HG03095 (cell line): Measurements from ENCODE around the gene USP5.
A peak's percentile ranks its signal among the peaks of the same experiment; 100 is the strongest.

ENCODE experiments used
- ATAC-seq: cut with Tn5 transposase; IDR thresholded peaks from one replicate; pipeline ENCODE4 v1.9.1; 2021; ENCODE audit warnings: moderate library complexity; ENCODE audit not compliant: unreplicated experiment

The USP5 gene, protein sequence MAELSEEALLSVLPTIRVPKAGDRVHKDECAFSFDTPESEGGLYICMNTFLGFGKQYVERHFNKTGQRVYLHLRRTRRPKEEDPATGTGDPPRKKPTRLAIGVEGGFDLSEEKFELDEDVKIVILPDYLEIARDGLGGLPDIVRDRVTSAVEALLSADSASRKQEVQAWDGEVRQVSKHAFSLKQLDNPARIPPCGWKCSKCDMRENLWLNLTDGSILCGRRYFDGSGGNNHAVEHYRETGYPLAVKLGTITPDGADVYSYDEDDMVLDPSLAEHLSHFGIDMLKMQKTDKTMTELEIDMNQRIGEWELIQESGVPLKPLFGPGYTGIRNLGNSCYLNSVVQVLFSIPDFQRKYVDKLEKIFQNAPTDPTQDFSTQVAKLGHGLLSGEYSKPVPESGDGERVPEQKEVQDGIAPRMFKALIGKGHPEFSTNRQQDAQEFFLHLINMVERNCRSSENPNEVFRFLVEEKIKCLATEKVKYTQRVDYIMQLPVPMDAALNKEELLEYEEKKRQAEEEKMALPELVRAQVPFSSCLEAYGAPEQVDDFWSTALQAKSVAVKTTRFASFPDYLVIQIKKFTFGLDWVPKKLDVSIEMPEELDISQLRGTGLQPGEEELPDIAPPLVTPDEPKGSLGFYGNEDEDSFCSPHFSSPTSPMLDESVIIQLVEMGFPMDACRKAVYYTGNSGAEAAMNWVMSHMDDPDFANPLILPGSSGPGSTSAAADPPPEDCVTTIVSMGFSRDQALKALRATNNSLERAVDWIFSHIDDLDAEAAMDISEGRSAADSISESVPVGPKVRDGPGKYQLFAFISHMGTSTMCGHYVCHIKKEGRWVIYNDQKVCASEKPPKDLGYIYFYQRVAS

DNA sequence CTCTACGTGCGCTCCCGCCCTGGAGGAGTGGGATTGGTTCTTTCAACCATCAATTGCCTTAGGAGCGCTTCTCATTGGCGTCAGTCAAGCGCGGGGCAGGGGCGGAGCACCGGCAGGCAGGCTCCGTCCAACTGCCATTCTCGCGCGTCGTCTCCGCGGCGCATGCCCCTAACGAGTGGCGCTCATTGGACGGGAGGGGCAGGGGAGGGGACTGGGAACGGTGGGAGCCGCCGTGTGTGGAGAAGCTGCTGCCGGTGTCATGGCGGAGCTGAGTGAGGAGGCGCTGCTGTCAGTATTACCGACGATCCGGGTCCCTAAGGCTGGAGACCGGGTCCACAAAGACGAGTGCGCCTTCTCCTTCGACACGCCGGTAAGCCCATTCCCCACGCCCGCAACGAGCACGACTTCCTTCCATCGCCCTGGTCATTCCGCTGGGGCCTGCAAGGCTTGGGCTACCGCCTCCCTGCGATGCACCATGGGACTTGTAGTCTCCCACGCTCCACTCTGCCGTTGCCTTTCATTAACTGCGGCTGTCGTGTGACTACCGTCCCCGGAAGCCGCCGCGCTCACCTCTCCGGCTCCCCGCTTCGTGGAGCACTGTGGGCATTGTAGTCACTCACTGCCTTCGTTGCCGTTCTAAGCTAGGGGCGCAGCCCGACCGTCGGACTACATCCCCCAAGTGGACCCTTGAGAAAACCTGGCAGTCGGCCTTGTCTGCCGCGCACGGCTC lies at the start of gene USP5:
TSS of gene USP5 (plus strand) at position 230 of the 730 bp plus-strand sequence. CDS start at position 260, 30 bp downstream.
- peak; percentile 68 for ATAC-seq

DNA sequence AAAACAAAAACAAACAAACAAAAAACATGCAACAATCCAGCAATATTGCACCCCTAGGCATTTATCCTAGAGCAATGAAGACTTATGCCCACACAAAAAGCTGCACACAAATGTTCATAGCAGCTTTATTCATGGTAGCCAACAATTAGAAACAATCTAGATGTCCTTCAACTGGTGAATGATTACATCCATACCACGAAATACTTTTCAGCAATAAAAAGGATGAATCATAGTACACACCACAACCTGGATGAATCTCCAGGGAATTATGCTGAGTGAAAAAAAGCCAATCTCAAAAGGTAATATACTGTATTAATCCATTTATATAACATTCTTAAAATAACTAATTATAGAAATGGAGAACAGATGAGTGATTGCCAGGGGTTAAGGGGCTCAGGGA lies 44.8 kb upstream of the USP5 start:
- no peak for ATAC-seq

DNA sequence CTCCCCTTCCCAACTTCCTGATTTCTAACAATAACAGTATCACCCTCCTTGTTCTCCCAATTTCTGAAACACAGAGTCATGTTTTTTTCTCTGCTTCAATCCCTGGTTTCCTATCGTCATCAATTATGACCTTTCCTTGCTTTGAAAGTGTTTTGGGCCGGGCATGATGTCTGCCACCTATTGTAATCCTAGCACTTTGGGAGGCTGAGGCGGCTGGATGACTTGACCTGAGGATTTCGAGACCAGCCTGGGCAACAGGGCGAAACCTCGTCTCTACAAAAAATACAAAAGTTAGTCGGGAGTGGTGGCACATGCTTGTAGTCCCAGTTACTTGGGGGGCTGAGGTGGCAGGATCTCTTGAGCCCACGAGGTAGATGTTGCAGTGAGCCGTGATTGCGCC lies 42.9 kb upstream of the USP5 start:
- no peak for ATAC-seq

DNA sequence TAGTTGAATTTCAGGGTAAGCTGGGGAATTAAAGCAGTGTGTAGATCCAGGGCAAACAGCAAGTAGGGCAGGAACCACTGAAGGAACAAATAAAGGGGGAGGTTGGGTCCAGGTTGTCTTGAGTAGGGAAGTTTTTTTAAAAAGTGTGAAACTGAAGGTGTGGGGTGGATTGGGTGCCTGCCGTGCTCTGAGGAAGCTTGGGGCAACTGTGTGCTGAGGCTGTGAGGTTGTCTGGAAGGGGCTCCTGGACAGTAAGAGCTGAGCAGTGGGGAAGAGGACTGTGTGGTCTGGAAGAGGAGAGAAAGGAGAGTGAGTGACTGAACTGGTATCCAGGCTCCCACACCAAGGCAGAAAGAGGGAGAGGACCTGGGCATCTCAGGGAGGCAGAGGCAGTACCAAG lies 41.2 kb upstream of the USP5 start:
- no peak for ATAC-seq

DNA sequence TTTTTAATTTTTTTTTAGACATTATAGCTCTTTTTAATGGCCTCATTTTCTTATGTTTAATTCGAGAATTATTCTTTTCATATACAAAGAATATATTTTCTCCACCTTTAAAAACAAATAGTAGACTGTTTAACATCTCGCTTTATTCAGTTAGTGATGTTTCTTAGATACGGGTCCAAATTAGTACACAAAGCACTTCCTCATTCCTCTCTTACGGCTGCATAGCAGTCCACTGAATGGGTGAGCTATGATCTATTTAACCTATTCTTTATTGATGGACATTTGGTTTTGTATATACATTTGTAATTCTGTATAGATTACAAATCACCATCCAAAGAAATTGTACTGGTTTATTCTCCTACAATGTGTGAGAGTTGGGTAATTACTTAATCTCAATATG lies 38.6 kb upstream of the USP5 start:
- no peak for ATAC-seq

DNA sequence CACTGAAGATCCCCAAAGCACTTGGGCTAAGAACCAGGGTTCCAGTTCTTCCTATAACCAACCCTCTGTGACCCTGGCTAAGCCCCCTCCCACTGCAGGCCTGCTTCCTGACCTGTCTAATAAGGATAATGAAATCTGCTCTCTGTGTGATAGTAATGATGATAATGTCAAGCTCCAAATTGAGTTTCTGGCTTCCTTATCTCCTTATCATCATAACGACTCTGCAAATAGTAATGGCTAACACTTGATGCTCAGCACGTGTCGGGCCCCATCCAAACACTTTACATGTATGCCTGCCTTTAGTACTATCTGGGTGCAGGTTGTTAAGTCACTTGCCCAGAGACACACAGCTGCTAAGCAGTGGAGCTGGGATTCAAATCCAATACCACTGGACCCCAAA lies 35.4 kb upstream of the USP5 start:
- no peak for ATAC-seq

DNA sequence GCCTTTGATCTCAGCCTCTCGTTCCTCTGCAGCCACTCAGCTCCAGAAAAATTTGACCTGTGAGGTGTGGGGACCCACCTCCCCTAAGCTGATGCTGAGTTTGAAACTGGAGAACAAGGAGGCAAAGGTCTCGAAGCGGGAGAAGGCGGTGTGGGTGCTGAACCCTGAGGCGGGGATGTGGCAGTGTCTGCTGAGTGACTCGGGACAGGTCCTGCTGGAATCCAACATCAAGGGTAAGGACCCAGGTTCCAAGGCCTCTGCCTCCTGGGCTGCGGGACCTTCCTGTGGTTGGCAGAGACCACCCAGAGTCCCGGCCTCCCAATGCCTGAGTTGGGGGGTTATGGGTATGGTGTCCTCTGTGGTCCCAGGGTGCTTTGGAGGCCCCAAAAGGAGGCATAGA lies 34.9 kb upstream of the USP5 start:
- no peak for ATAC-seq

DNA sequence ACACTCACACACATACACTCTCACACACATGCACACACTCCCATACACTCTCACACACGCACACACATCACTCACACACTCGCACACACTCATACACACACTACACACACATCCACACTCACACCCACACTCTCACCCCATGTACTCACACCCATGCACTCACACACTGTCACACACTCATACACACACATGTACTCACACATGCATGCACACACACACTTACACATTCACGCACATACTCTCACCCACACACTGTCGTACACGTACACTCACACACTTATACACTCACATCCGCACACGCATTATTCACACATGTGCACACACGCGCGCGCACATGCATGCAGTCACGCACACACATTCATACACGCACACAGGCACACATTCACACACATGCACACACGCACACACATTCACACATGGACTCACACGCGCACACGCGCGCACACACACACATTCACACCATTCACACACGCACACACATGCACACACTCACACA lies 34.2 kb upstream of the USP5 start:
- no peak for ATAC-seq

DNA sequence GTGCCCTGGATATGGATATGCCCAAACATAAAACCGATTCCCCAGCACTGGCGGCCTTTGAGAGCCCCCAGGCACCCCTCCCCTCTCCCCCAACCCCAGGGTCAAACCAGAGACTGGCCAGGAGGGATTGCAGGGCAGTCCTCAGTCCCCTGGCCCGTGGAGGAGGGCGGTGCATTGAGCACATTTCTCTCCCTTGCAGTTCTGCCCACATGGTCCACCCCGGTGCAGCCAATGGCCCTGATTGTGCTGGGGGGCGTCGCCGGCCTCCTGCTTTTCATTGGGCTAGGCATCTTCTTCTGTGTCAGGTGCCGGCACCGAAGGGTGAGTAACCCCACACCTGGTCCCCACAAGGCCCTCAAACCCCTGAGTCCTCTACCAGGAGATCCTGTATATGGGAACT lies 33.7 kb upstream of the USP5 start:
- ATAC-seq = no peak

DNA sequence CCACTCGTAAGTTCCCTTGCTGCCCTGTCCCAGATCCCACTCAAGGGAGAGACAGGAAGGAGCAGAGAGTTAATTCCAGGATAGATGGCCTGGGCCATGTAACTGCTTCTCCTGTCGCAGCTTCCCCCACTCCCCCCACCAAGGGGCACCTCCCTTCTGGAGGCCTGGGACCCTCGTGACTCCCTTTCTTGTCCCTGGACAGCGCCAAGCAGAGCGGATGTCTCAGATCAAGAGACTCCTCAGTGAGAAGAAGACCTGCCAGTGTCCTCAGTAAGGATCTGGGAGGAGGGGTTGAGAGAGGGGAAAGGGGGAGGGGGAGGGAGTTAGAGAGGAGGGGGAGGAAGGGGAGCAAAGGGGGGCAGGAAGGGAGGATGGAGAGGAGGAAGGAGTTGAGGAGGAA lies 33.3 kb upstream of the USP5 start:
- ATAC-seq = no peak

DNA sequence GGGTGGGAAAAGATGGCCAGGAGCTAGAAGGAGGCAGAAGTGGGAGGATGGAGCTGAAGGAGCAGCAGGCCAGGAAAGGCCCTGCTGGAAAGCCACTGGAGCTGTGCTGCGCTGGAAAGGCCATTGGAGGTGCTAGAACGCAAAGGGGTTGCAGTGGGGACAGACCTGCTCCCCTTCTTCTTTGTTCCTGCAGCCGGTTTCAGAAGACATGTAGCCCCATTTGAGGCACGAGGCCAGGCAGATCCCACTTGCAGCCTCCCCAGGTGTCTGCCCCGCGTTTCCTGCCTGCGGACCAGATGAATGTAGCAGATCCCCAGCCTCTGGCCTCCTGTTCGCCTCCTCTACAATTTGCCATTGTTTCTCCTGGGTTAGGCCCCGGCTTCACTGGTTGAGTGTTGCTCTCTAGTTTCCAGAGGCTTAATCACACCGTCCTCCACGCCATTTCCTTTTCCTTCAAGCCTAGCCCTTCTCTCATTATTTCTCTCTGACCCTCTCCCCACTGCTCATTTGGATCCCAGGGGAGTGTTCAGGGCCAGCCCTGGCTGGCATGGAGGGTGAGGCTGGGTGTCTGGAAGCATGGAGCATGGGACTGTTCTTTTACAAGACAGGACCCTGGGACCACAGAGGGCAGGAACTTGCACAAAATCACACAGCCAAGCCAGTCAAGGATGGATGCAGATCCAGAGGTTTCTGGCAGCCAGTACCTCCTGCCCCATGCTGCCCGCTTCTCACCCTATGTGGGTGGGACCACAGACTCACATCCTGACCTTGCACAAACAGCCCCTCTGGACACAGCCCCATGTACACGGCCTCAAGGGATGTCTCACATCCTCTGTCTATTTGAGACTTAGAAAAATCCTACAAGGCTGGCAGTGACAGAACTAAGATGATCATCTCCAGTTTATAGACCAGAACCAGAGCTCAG lies 32.6 kb upstream of the USP5 start:
- no peak for ATAC-seq

DNA sequence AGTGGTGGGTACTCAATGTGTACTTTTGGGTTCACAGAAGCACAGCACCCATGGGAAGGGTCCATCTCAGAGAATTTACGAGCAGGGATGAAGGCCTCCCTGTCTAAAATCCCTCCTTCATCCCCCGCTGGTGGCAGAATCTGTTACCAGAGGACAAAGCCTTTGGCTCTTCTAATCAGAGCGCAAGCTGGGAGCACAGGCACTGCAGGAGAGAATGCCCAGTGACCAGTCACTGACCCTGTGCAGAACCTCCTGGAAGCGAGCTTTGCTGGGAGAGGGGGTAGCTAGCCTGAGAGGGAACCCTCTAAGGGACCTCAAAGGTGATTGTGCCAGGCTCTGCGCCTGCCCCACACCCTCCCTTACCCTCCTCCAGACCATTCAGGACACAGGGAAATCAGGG lies 31.8 kb upstream of the USP5 start:
- no peak for ATAC-seq

DNA sequence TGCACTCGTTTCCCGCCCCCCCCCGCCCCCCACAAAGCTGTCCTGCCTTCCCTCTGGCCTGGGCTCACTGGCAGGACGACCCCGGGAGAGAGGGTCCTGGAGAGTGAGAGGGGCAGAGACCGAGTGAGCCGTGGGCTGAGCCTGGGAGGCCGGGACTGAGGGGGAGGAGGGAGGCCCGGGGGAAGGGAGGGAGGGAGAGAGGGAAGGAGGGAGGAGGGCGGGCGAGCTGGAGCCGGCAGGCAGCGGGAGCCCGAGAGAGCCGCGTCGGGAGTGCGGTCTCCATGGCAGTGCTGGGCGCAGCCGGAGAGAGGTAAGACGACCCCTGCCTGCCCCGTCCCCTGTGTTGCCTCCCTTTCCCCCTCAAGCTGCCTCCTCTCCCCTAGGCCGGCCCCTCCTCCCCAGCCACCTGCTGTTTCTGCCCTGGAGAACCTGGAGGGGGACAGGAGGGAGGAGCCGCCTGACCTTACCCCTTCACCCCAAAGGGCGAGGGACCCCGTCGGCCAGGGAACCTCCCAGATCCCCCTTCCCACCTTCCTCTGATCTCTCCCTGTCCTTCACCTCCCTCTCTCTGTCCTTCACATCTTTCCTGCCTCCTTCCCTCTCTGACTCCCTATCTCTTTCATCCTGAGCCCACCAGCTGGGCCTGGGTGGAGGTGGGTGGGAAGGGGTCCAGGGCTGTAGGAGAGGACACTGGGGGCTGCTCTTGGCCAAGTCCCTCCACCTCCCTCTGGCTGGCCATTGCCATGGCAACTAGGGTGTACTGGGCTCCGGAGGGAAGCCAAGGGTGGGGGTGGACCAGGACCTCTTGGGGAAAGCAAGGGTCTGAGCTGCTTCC lies 30.1 kb upstream of the USP5 start, which contains the start of gene GPR162:
TSS of gene GPR162 (plus strand) at position 231 of the 835 bp plus-strand sequence. CDS start 2,078 bp downstream, outside the sequence.
- ATAC-seq = no peak

DNA sequence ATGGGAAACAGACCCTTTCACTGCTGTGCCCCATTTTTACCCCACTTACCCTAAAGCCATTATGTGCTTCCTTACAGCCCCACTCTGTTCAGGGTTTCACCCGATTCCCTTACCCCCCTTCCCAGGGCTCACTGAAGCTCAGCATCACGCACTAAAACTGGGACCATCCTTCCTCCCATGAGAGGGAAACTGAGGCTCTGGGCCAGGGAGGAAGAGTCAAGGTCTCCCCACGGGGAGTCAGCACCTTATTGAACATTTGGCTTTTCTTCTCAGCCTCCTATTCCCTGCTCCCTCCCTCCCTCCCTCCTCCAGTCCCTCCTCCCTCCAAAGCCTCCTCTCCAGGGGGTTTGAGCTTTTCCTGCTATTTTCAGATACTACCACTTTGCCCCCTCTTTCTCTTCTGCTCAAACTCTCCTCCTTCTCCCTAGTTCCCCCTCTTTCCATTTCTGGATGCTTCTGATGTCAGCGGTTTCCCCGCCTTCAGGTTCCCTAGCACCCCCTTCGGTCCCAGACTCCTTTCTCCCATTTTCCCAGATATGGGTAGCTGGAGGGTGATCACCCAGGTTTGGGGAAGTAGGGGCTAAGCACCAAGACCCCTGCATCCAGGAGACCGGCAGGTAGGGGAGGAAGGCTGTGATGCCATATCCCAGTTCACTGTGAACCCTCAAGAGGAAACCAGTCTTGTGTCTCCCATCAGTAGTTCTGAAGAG lies 29.4 kb upstream of the USP5 start:
- no peak for ATAC-seq

DNA sequence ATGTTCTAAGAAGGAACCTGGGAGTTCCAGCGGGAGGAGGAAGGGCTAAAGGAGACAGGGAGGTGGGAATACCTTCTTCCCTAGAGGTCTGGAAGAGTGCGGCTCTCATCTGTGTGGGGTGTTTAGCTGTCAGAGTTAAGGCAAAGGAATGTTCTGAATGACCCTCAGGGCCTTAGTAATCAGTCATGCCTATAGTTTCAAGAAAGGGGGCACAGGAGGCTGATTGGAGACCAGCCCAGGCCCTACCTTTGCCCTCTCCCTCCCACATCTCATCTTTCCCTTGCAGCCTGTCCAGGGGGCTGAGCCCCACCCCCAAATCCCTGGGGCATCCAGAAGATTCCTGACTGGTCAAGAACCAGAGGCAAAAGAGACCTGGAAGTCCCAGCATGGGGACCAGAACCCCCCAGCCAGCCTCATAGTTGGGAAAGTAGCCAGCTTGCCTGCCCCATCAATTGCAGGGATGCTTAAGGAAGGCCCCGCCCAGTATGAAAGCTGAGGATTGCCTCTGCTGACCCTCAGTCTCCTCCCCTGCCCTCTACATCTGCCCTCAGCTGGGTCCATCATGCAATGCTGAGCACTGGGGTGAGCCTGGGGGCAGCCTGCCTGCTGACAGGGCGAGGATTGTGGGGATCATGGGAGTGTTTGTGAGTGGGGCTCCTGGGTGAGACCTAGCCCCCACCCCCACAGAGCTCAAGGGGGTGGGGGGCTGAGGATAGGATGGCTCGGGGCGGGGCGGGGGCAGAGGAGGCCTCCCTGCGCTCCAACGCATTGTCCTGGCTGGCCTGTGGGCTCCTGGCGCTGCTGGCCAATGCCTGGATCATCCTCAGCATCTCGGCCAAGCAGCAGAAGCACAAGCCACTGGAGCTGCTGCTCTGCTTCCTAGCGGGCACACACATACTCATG lies 28.5 kb upstream of the USP5 start:
- no peak for ATAC-seq

DNA sequence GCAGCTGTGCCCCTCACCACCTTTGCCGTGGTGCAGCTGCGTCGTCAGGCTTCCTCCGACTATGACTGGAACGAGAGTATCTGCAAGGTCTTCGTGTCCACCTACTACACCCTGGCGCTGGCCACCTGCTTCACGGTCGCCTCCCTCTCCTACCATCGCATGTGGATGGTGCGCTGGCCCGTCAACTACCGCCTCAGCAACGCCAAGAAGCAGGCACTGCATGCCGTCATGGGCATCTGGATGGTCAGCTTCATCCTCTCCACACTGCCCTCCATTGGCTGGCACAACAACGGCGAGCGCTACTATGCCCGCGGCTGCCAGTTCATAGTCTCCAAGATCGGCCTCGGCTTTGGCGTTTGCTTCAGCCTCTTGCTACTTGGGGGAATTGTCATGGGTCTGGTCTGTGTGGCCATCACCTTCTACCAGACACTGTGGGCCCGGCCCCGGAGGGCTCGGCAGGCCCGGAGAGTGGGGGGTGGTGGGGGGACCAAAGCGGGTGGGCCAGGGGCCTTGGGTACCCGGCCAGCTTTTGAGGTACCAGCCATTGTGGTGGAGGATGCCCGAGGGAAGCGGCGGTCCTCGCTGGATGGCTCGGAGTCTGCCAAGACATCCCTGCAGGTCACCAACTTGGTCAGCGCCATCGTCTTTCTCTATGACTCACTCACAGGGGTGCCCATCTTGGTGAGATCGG lies 27.7 kb upstream of the USP5 start:
- no peak for ATAC-seq

DNA sequence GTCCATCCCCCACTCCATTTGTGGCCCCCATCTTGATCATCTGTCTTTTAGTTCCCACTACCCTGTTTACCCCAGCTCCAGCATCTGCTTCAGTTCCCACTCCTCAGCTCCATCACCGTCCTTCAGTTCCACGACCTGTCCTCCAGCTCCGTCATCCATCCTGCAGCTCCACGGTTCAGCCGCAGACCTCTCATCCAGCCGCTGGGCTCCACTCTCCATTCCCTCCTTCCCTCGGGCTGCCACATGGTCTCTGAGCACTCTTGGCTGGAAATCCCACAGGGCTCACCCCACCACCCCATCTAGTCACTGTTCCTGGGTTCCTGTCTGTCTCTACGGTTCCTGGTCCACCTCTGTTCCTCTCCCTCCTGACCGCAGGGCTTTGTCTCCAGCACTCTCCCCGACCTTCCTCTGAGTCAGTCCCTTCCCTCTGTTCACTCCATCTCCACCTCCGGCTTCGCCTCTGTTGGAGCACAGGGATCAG lies 27.0 kb upstream of the USP5 start:
- ATAC-seq = no peak
